Thoracic aorta (tissue), 2 donors: ENCODE results near the gene RECQL5. TPM values are rescaled to one million over a fixed set of nuclear protein-coding genes. Genes with fewer than 3 reads are reported as not detected.

Experiments
- ATAC-seq: fragments of 150-250 bp; one replicate; pipeline ENCODE4 v1.8.0; 2017; ENCODE audit warnings: low read depth; ENCODE audit not compliant: insufficient number of reproducible peaks, low FRiP score
- DNase-seq: peaks from one replicate; pipeline ENCODE4 v3.0.0-alpha.2; 2020; ENCODE audit warnings: low spot score
- H3K27ac ChIP-seq, 2 donors: fragments of 200-600 bp; sonication (generic); 1 replicate in 1 of 2; 2 replicates in 1 of 2; pipeline ENCODE4 v1.5.1; 2016; ENCODE audit warnings: mild to moderate bottlenecking in 2 of 2, moderate library complexity in 2 of 2
- H3K27me3 ChIP-seq: fragments of 200-600 bp; sonication (generic); replicated peaks from 2 replicates; pipeline ENCODE4 v1.6.0; 2016; ENCODE audit warnings: mild to moderate bottlenecking; ENCODE audit not compliant: insufficient read depth
- H3K36me3 ChIP-seq: fragments of 200-600 bp; sonication (generic); one replicate; pipeline ENCODE4 v1.5.1; 2016
- H3K4me1 ChIP-seq, 2 donors: fragments of 200-600 bp; sonication (generic); 1 replicate in 1 of 2; 2 replicates in 1 of 2; pipeline versions ENCODE4 v1.5.1 to v1.6.0; 2016; ENCODE audit warnings: low read depth in 2 of 2, mild to moderate bottlenecking in 1 of 2; ENCODE audit not compliant: control insufficient read depth in 1 of 2
- H3K4me3 ChIP-seq: fragments of 200-600 bp; sonication (generic); 2 replicates; pipeline ENCODE4 v1.5.1; 2016; ENCODE audit warnings: mild to moderate bottlenecking
- H3K9me3 ChIP-seq: fragments of 200-600 bp; sonication (generic); 2 replicates; pipeline ENCODE4 v1.5.1; 2016
- CTCF ChIP-seq: fragments of 200-600 bp; sonication (generic); IDR thresholded peaks from one replicate; pipeline ENCODE4 v1.5.1; 2019; ENCODE audit warnings: antibody characterized with exemption
- total RNA-seq, 2 donors: library from RNA; depleted of rRNA; stranded (reverse); fragments of >200 nt; gene quantifications; one replicate each; pipeline versions ENCODE4 v1.1.0 to v1.2.3, GENCODE V29; 2016

RECQL5 gene
- total RNA-seq, 2 donors from 2014 or later = 12.6 to 29.9 TPM

GRCh38 chr17:75630071-75630917 is 36.7 kb downstream of the RECQL5 start:
- Histone ChIP-seq H3K4me1 (peaks cover 10 to 23% of the 10 kb centered on the region in 2 donors), H3K27me3 (no peaks in the 10 kb centered on the region), H3K4me3 (no peak overlapping the region), H3K27ac (no peak overlapping the region), H3K36me3 (peaks cover 21% of the 10 kb centered on the region), H3K9me3 (no peaks in the 10 kb centered on the region)
- DNase-seq (no peak), ATAC-seq (no peak)
- TF ChIP-seq CTCF = no peak

- Histone ChIP-seq H3K9me3 (no peaks in the 10 kb centered on the region), H3K4me3 (no peak overlapping the region), H3K4me1 (peaks cover 8 to 19% of the 10 kb centered on the region in 2 donors), H3K27ac (no peak overlapping the region), H3K27me3 (no peaks in the 10 kb centered on the region), H3K36me3 (peaks cover 21% of the 10 kb centered on the region)
- ATAC-seq = no peak
- no peak for DNase-seq
- no peak for TF ChIP-seq CTCF
These were observed 37.8 kb downstream of the RECQL5 start for GRCh38 chr17:75629157-75629556.

GRCh38 chr17:75628425-75628824 is 38.5 kb downstream of the RECQL5 start:
- Histone ChIP-seq H3K27ac (no peak overlapping the region), H3K9me3 (no peaks in the 10 kb centered on the region), H3K36me3 (peaks cover 21% of the 10 kb centered on the region), H3K4me3 (no peak overlapping the region), H3K4me1 (peaks cover 4 to 11% of the 10 kb centered on the region in 2 donors), H3K27me3 (no peaks in the 10 kb centered on the region)
- DNase-seq = no peak
- TF ChIP-seq CTCF = no peak
- no peak for ATAC-seq

GRCh38 chr17:75627094-75627493 is 39.9 kb downstream of the RECQL5 start:
- H3K27ac ChIP-seq = no peak overlapping the region
- H3K4me1 ChIP-seq = no peaks in the 10 kb centered on the region
- H3K4me3 ChIP-seq = no peak overlapping the region
- peaks cover 21% of the 10 kb centered on the region for H3K36me3 ChIP-seq
- no peaks in the 10 kb centered on the region for H3K27me3 ChIP-seq
- no peak for ATAC-seq
- DNase-seq = no peak
- TF ChIP-seq CTCF = no peak
- H3K9me3 ChIP-seq = no peaks in the 10 kb centered on the region

- H3K9me3 ChIP-seq = no peaks in the 10 kb centered on the region
- DNase-seq = no peak
- no peak for TF ChIP-seq CTCF
- no peaks in the 10 kb centered on the region for H3K4me1 ChIP-seq
- no peaks in the 10 kb centered on the region for H3K27me3 ChIP-seq
- ATAC-seq = no peak
- H3K4me3 ChIP-seq = no peak overlapping the region
- H3K27ac ChIP-seq = no peak overlapping the region
- peaks cover 21% of the 10 kb centered on the region for H3K36me3 ChIP-seq
These were observed 40.4 kb downstream of the RECQL5 start for GRCh38 chr17:75626496-75627038.
